HEK293T (cell line): ENCODE measurements around the gene MLLT11.

Experiments used
- FOXM1 ChIP-seq: fragments of 450-650 bp; IDR thresholded peaks from 2 replicates; pipeline ENCODE4 v1.6.1; 2017; ENCODE audit warnings: mild to moderate bottlenecking, borderline replicate concordance
- HDGF ChIP-seq: fragments of 450-650 bp; IDR thresholded peaks from 2 replicates; pipeline ENCODE4 v1.6.1; 2017; ENCODE audit warnings: antibody characterized with exemption, borderline replicate concordance
- SP1 ChIP-seq: fragments of 450-650 bp; IDR thresholded peaks from 2 replicates; pipeline ENCODE4 v1.6.1; 2017

DNA sequence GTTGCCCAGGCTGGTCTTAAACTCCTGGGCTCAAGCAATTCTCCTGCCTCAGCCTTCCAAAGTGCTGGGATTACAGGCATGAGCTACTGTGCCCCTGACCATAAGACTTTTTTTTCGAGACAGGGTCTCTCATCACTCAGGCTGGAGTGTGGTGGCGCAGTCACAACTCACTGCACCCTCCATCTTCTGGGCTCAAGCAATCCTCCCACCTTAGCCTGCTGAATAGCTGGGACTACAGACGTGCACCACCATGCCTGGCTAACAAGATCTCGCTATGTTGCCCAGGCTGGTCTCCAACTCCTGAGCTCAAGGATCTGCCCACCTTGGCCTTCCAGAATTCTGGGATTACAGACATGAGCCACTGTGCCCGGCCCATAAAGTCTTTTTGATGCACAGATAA lies 10.7 kb upstream of the MLLT11 start:
- TF ChIP-seq SP1 (no peak), FOXM1 (no peak), HDGF (no peak)
